GM12878 (cell line): Measurements from ENCODE around the gene POFUT2. TPM values are rescaled to one million over a fixed set of nuclear protein-coding genes. Genes with fewer than 3 reads are reported as not detected.

ENCODE experiments used
- ATAC-seq: fragments of 200-7000 bp; cut with Tn5 transposase; 3 replicates; pipeline ENCODE4 v1.9.1; 2020; ENCODE audit warnings: mild to moderate bottlenecking, moderate library complexity
- BruUV-seq: library from RNA; stranded (reverse); fragments of 400-500 nt; replicated peaks from 2 replicates; lab custom pipeline; 2021; lab: Mats Ljungman, UMichigan
- CTCF ChIA-PET: fragments of 300-600 bp; sonication (Branson Sonifier 250); formaldehyde crosslinking; extraction: SDS; loops from one replicate; lab custom pipeline; 2021; ENCODE audit warnings: inconsistent platforms; lab: Yijun Ruan, JAX
- POLR2A ChIA-PET: fragments of 350-600 bp; formaldehyde crosslinking; extraction: SDS; loops from one replicate; lab custom pipeline; 2021; ENCODE audit warnings: inconsistent platforms; lab: Charles Lee
- RAD21 ChIA-PET: fragments of 300-600 bp; sonication (Branson Sonifier 250); formaldehyde crosslinking; loops from one replicate; lab custom pipeline; 2023; ENCODE audit warnings: antibody characterized with exemption; ENCODE audit not compliant: unreplicated experiment; lab: Charles Lee
- SMC1A ChIA-PET: fragments of 300-600 bp; sonication (Branson Sonifier 250); formaldehyde crosslinking; loops from one replicate; lab custom pipeline; 2023; ENCODE audit not compliant: unreplicated experiment, uncharacterized antibody; lab: Charles Lee
- DNase-seq: peaks from one replicate; pipeline ENCODE4 v3.0.0-alpha.2; 2011; ENCODE audit warnings: low read depth, low spot score
- FAIRE-seq: peaks from 3 replicates; lab custom pipeline; 2011; peaks lifted over from hg19 to GRCh38; lab: Jason Lieb, UNC
- H2AFZ ChIP-seq: 2 replicates; pipeline ENCODE4 v1.6.0; 2011; ENCODE audit warnings: low read depth, low read length, control low read depth; ENCODE audit not compliant: control insufficient read depth
- H3K27ac ChIP-seq: 2 replicates; pipeline ENCODE4 v1.5.1; 2011; ENCODE audit warnings: control low read depth; ENCODE audit not compliant: control insufficient read depth, insufficient read depth
- H3K27me3 ChIP-seq, 2 experiments: replicated peaks in 1 of 2; 2 replicates each; pipeline versions ENCODE4 v1.6.0 to v1.6.1; 2011; ENCODE audit warnings: low read length in 1 of 2; ENCODE audit not compliant: control insufficient read depth in 2 of 2, insufficient read depth in 2 of 2
- H3K36me3 ChIP-seq, 2 experiments: 2 replicates each; pipeline ENCODE4 v1.5.1; 2011; ENCODE audit warnings: low read length in 1 of 2; ENCODE audit not compliant: control insufficient read depth in 2 of 2, insufficient read depth in 2 of 2
- H3K4me1 ChIP-seq: 2 replicates; pipeline ENCODE4 v1.6.1; 2011; ENCODE audit warnings: mild to moderate bottlenecking, low read length, moderate library complexity, mixed read lengths; ENCODE audit not compliant: control insufficient read depth, insufficient read depth
- H3K4me2 ChIP-seq: 2 replicates; pipeline ENCODE4 v1.6.0; 2011; ENCODE audit warnings: control low read depth; ENCODE audit not compliant: control insufficient read depth, insufficient read depth
- H3K4me3 ChIP-seq: fragments of 200-600 bp; sonication (generic); 2 replicates; pipeline ENCODE4 v1.5.1; 2016
- H3K79me2 ChIP-seq: 2 replicates; pipeline ENCODE4 v1.6.0; 2011; ENCODE audit warnings: low read length; ENCODE audit not compliant: control insufficient read depth, insufficient read depth
- H3K9ac ChIP-seq: 2 replicates; pipeline ENCODE4 v1.8.0; 2011; ENCODE audit warnings: low read length, control low read depth, mixed read lengths; ENCODE audit not compliant: control insufficient read depth, insufficient read depth
- H3K9me3 ChIP-seq: replicated peaks from 3 replicates; pipeline ENCODE4 v1.5.1; 2011; ENCODE audit warnings: mild to moderate bottlenecking, low read length; ENCODE audit not compliant: control insufficient read depth, insufficient read depth
- H4K20me1 ChIP-seq: 2 replicates; pipeline ENCODE4 v1.6.0; 2011; ENCODE audit not compliant: control insufficient read depth, insufficient read depth
- CHD2 ChIP-seq: IDR thresholded peaks from 2 replicates; pipeline ENCODE4 v1.6.1; 2011; ENCODE audit warnings: low read depth, low read length, improper control_type of control experiment, borderline replicate concordance
- EGR1 ChIP-seq, 2 experiments: IDR thresholded peaks; 1 replicate in 1 of 2; 2 replicates in 1 of 2; pipeline ENCODE4 v1.6.1; 2011 to 2012; ENCODE audit warnings: low read depth in 2 of 2, low read length in 2 of 2, borderline replicate concordance in 1 of 2, mild to moderate bottlenecking in 1 of 2, moderate library complexity in 1 of 2
- GABPA ChIP-seq: IDR thresholded peaks from 2 replicates; pipeline ENCODE4 v1.6.1; 2014; ENCODE audit warnings: antibody characterized with exemption, low read depth, mild to moderate bottlenecking, inconsistent platforms
- LARP7 ChIP-seq: fragments of 450-650 bp; IDR thresholded peaks from 2 replicates; pipeline ENCODE4 v1.6.1; 2017; ENCODE audit warnings: mild to moderate bottlenecking
- NFXL1 ChIP-seq: fragments of 450-650 bp; IDR thresholded peaks from 2 replicates; pipeline ENCODE4 v1.6.1; 2017; ENCODE audit warnings: antibody characterized with exemption, mild to moderate bottlenecking, borderline replicate concordance
- PAX8 ChIP-seq: fragments of 450-650 bp; IDR thresholded peaks from 2 replicates; pipeline ENCODE4 v1.6.1; 2017; ENCODE audit warnings: mild to moderate bottlenecking, moderate library complexity
- RB1 ChIP-seq: fragments of 450-650 bp; formaldehyde crosslinking; IDR thresholded peaks from 2 replicates; pipeline ENCODE4 v1.6.1; 2017; ENCODE audit warnings: mild to moderate bottlenecking, borderline replicate concordance
- SRF ChIP-seq, 2 experiments: IDR thresholded peaks; 2 replicates each; pipeline ENCODE4 v1.6.1; 2011; ENCODE audit warnings: low read depth in 2 of 2, low read length in 2 of 2, mild to moderate bottlenecking in 1 of 2, moderate library complexity in 1 of 2
- SUZ12 ChIP-seq: fragments of 200-600 bp; sonication (generic); IDR thresholded peaks from one replicate; pipeline ENCODE4 v1.6.1; 2018; ENCODE audit warnings: antibody characterized with exemption, mild to moderate bottlenecking; ENCODE audit not compliant: unreplicated experiment
- TBL1XR1 ChIP-seq: IDR thresholded peaks from 2 replicates; pipeline ENCODE4 v1.6.1; 2012; ENCODE audit warnings: low read depth, low read length, improper control_type of control experiment
- ZSCAN29 ChIP-seq: fragments of 450-650 bp; IDR thresholded peaks from 2 replicates; pipeline ENCODE4 v1.6.1; 2017; ENCODE audit warnings: mild to moderate bottlenecking, moderate library complexity
- WGBS: methylation state at CpG from one replicate; pipeline ENCODE4 v1.1.6; 2016; ENCODE audit warnings: low lambda C conversion rate; ENCODE audit not compliant: insufficient replicate concordance, insufficient coverage; ENCODE audit errors: missing lambda C conversion rate; 5-methylcytosine and 5-hydroxymethylcytosine counted together
- in situ Hi-C: fragments of 300-500 bp; cut with MboI; formaldehyde crosslinking; loops from 9 replicates; pipeline ENCODE4 v1.14.3; 2018; ENCODE audit warnings: mixed read lengths
- intact Hi-C: fragments of 100-400 bp; cut with micrococcal nuclease; formaldehyde crosslinking; loops from one replicate; pipeline ENCODE4 v1.14.2; 2022; ENCODE audit not compliant: unreplicated experiment
- polyA plus RNA-seq, 11 experiments: library from polyadenylated mRNA; depleted of rRNA in 4 of 11; unstranded in 6 of 11; stranded (reverse) in 5 of 11; fragments of >200 nt; fragmentation: Nextera tagmentation in 4 of 11; fragmentation: Illumina TruSeq in 1 of 11; extraction: Ambion mirVana in 4 of 11; extraction: Trizol in 1 of 11; gene quantifications; 1 replicate in 1 of 11; 2 replicates in 10 of 11; pipeline versions ENCODE4 v1.2.1 to v1.2.3, GENCODE V29; 2011 to 2016; ENCODE audit warnings: inconsistent platforms in 2 of 11, missing spikeins in 2 of 11, low read depth in 1 of 11
- total RNA-seq, 4 experiments: library from RNA; depleted of rRNA in 3 of 4; stranded (reverse); fragments of >200 nt in 3 of 4; fragmentation: Illumina TruSeq in 1 of 4; extraction: Trizol in 1 of 4; gene quantifications; 2 replicates each; pipeline versions ENCODE4 v1.2.1 to v1.2.3, GENCODE V29; 2013 to 2021
- TF ChIP-seq, protein P1 (sequence below): IDR thresholded peaks from 2 replicates; pipeline ENCODE4 v1.6.1; 2012; ENCODE audit warnings: low read depth, low read length, improper control_type of control experiment
- TF ChIP-seq, protein P2 (sequence below): IDR thresholded peaks from 2 replicates; pipeline ENCODE4 v1.6.1; 2012; ENCODE audit warnings: low read depth, low read length, improper control_type of control experiment
- TF ChIP-seq, protein P3 (sequence below): fragments of 450-650 bp; IDR thresholded peaks from 2 replicates; pipeline ENCODE4 v1.6.1; 2017; ENCODE audit warnings: mild to moderate bottlenecking, moderate library complexity
- TF ChIP-seq, protein P4 (sequence below): IDR thresholded peaks from 2 replicates; pipeline ENCODE4 v1.6.1; 2011; ENCODE audit warnings: mild to moderate bottlenecking, low read depth, low read length, moderate library complexity; ENCODE audit not compliant: insufficient replicate concordance

POFUT2 gene
- total and polyA plus RNA-seq, 10 of the 15 experiments (the other 5 are each of a cell fraction or from before 2014, with no cell fraction given) = 1.2 to 15.1 (median 6.8) TPM

DNA sequence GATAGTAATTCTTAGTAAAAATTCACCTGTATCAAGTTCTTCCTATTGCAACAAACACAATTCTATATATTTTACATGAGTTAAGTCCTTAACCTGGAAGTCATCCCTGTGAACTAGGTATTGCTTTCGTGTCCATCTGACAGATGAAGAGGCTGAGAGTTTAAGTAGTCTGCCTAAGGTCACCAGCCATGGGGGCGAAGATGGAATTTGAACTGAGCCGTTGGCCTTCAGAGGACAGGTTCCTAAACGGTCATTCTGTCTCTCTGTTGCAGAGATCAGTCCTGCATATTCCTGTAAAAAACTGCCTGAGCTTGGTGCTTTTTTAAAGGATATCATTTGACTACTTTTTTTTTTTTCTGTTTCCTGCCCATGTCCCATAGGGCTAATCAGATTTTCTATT, 10.2 kb upstream of the POFUT2 start:
- no peaks in the 10 kb centered on the region for H4K20me1 ChIP-seq
- POLR2A ChIA-PET = no interaction called here
- WGBS = 46% methylated on average over 4 of the region's 4 CpGs
- SMC1A ChIA-PET = no interaction called here
- intact Hi-C loops (no loop called here), in situ Hi-C loops (loop anchor here (10.0 kb wide), 1 partner anchor 517 kb away; no protein-coding TSS in a partner anchor)
- no peak overlapping the region for H3K4me2 ChIP-seq
- FAIRE-seq (no peak), DNase-seq (no peak), ATAC-seq (no peak)
- no peaks in the 10 kb centered on the region for H3K36me3 ChIP-seq
- H3K9ac ChIP-seq = no peak overlapping the region
- RAD21 ChIA-PET = no interaction called here
- no peaks in the 10 kb centered on the region; a peak in 1 of 4 replicates for H3K27me3 ChIP-seq
- H2AFZ ChIP-seq = no peak overlapping the region
- H3K9me3 ChIP-seq = no peaks in the 10 kb centered on the region
- H3K27ac ChIP-seq = no peak overlapping the region
- no peak for TF ChIP-seq CHD2
- TF ChIP-seq TBL1XR1 = no peak
- TF ChIP-seq, protein P1, sequence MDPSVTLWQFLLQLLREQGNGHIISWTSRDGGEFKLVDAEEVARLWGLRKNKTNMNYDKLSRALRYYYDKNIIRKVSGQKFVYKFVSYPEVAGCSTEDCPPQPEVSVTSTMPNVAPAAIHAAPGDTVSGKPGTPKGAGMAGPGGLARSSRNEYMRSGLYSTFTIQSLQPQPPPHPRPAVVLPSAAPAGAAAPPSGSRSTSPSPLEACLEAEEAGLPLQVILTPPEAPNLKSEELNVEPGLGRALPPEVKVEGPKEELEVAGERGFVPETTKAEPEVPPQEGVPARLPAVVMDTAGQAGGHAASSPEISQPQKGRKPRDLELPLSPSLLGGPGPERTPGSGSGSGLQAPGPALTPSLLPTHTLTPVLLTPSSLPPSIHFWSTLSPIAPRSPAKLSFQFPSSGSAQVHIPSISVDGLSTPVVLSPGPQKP = no peak
- no peak for TF ChIP-seq PAX8
- no peak for TF ChIP-seq NFXL1
- TF ChIP-seq ZSCAN29 = no peak
- TF ChIP-seq, protein P2, sequence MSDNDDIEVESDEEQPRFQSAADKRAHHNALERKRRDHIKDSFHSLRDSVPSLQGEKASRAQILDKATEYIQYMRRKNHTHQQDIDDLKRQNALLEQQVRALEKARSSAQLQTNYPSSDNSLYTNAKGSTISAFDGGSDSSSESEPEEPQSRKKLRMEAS = no peak
- no peak for TF ChIP-seq SUZ12
- no peak for TF ChIP-seq RB1
- TF ChIP-seq, protein P3, sequence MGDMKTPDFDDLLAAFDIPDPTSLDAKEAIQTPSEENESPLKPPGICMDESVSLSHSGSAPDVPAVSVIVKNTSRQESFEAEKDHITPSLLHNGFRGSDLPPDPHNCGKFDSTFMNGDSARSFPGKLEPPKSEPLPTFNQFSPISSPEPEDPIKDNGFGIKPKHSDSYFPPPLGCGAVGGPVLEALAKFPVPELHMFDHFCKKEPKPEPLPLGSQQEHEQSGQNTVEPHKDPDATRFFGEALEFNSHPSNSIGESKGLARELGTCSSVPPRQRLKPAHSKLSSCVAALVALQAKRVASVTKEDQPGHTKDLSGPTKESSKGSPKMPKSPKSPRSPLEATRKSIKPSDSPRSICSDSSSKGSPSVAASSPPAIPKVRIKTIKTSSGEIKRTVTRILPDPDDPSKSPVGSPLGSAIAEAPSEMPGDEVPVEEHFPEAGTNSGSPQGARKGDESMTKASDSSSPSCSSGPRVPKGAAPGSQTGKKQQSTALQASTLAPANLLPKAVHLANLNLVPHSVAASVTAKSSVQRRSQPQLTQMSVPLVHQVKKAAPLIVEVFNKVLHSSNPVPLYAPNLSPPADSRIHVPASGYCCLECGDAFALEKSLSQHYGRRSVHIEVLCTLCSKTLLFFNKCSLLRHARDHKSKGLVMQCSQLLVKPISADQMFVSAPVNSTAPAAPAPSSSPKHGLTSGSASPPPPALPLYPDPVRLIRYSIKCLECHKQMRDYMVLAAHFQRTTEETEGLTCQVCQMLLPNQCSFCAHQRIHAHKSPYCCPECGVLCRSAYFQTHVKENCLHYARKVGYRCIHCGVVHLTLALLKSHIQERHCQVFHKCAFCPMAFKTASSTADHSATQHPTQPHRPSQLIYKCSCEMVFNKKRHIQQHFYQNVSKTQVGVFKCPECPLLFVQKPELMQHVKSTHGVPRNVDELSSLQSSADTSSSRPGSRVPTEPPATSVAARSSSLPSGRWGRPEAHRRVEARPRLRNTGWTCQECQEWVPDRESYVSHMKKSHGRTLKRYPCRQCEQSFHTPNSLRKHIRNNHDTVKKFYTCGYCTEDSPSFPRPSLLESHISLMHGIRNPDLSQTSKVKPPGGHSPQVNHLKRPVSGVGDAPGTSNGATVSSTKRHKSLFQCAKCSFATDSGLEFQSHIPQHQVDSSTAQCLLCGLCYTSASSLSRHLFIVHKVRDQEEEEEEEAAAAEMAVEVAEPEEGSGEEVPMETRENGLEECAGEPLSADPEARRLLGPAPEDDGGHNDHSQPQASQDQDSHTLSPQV = no peak
- TF ChIP-seq LARP7 = no peak
- no peak for TF ChIP-seq GABPA
- no peak for TF ChIP-seq EGR1 (IDR thresholded peaks at IDR 0.05; ENCODE audit: borderline replicate concordance in 1 of 2, low read depth in 2 of 2, low read length in 2 of 2)
- no peak for TF ChIP-seq SRF (IDR thresholded peaks at IDR 0.05; ENCODE audit: low read depth in 2 of 2, low read length in 2 of 2)
- TF ChIP-seq, protein P4, sequence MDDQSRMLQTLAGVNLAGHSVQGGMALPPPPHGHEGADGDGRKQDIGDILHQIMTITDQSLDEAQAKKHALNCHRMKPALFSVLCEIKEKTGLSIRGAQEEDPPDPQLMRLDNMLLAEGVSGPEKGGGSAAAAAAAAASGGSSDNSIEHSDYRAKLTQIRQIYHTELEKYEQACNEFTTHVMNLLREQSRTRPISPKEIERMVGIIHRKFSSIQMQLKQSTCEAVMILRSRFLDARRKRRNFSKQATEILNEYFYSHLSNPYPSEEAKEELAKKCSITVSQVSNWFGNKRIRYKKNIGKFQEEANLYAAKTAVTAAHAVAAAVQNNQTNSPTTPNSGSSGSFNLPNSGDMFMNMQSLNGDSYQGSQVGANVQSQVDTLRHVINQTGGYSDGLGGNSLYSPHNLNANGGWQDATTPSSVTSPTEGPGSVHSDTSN = no peak
- H3K4me3 ChIP-seq = no peak overlapping the region
- no TSS peak for BruUV-seq
- H3K4me1 ChIP-seq = 0 out of 2 replicates have a peak, but pooled peaks cover under 1% of the 10 kb centered on the region
- CTCF ChIA-PET = interaction anchor here (1.7 kb wide), 1 partner anchor 160 kb away, joined by 4 read pairs; no protein-coding TSS in a partner anchor
- no peaks in the 10 kb centered on the region for H3K79me2 ChIP-seq
